Right cardiac atrium (tissue), 5 donors: ENCODE results near the gene MVB12B. TPM values are rescaled to one million over a fixed set of nuclear protein-coding genes. Genes with fewer than 3 reads are reported as not detected.

ENCODE experiments used
- ATAC-seq, 2 donors: fragments of 200-7000 bp; cut with Tn5 transposase; one replicate each; pipeline versions ENCODE4 v1.8.0 to v1.9.1; 2020; ENCODE audit warnings: moderate library complexity in 2 of 2, mild to moderate bottlenecking in 1 of 2
- DNase-seq, 3 donors: peaks; one replicate each; pipeline ENCODE4 v3.0.0-alpha.2; 2020
- H3K27ac ChIP-seq: one replicate; pipeline ENCODE4 v1.5.1; 2013; ENCODE audit warnings: mild to moderate bottlenecking, low read length, control low read depth, moderate library complexity
- H3K27me3 ChIP-seq: one replicate; pipeline ENCODE4 v1.6.1; 2013; ENCODE audit not compliant: control insufficient read depth, insufficient read depth
- H3K4me1 ChIP-seq: one replicate; pipeline ENCODE4 v1.6.1; 2013; ENCODE audit warnings: low read length; ENCODE audit not compliant: control insufficient read depth, insufficient read depth
- H3K4me3 ChIP-seq: one replicate; pipeline ENCODE4 v1.5.1; 2013; ENCODE audit warnings: low read length, control low read depth
- H3K9me3 ChIP-seq: one replicate; pipeline ENCODE4 v1.6.1; 2013; ENCODE audit warnings: low read length; ENCODE audit not compliant: control insufficient read depth
- WGBS: extraction: QIAGEN DNeasy Blood & Tissue Kit; methylation state at CpG from one replicate; pipeline ENCODE4 v1.1.7; 2013; 5-methylcytosine and 5-hydroxymethylcytosine counted together
- intact Hi-C, 4 donors: fragments of 100-400 bp; cut with DNase I; formaldehyde crosslinking; loops; one replicate each; pipeline versions ENCODE4 v1.11.0 to v1.14.0; 2022 to 2023
- polyA plus RNA-seq: library from polyadenylated mRNA; stranded (reverse); fragments of 200-250 nt; gene quantifications from one replicate; pipeline ENCODE4 v1.2.3, GENCODE V29; 2013
- total RNA-seq, 4 donors: library from RNA; stranded (reverse); fragmentation: NEBNext Ultra II Directional; extraction: Animal tissue kit (Norgen Biotek cat#: 25700); gene quantifications; one replicate each; pipeline ENCODE4 v1.2.1, GENCODE V29; 2021
- donor health status: healthy with polysubstance abuse.
- donor health status: DM: no; HTN: yes; CAD: no.
- donor health status: DM: no; HTN: no; CAD: no.
- donor health status: DM: no; HTN: yes; CAD: no; lungs with severe emphysema.
- donor health status: DM: yes; HTN: yes; CAD: no.

Gene MVB12B
- total and polyA plus RNA-seq, 5 donors: 5.8 to 12.8 (median 12.0) TPM

GRCh38 chr9:126449725-126450667, 123.4 kb downstream of the MVB12B start:
- H3K4me1 ChIP-seq: no peaks in the 10 kb centered on the region
- H3K9me3 ChIP-seq: no peaks in the 10 kb centered on the region
- no peaks in the 10 kb centered on the region for H3K27me3 ChIP-seq
- H3K4me3 ChIP-seq: no peak overlapping the region
- no peak for ATAC-seq
- no peak for DNase-seq
- WGBS: 91% methylated on average over 12 of the region's 12 CpGs
- H3K27ac ChIP-seq: no peak overlapping the region
- intact Hi-C loops: no loop called here

- 97% methylated on average over 6 of the region's 6 CpGs for WGBS
- Histone ChIP-seq H3K27me3 (no peaks in the 10 kb centered on the region), H3K27ac (no peak overlapping the region), H3K4me3 (no peak overlapping the region), H3K4me1 (no peaks in the 10 kb centered on the region), H3K9me3 (no peaks in the 10 kb centered on the region)
- no peak for DNase-seq
- intact Hi-C loops: no loop called here
- ATAC-seq: no peak
Measured at GRCh38 chr9:126450668-126451205, 124.1 kb downstream of the MVB12B start.

GRCh38 chr9:126451316-126451885, 124.8 kb downstream of the MVB12B start:
- Histone ChIP-seq H3K9me3 (no peaks in the 10 kb centered on the region), H3K4me1 (no peaks in the 10 kb centered on the region), H3K27ac (no peak overlapping the region), H3K27me3 (no peaks in the 10 kb centered on the region), H3K4me3 (no peak overlapping the region)
- ATAC-seq (no peak), DNase-seq (no peak)
- WGBS: 90% methylated on average over 6 of the region's 6 CpGs
- intact Hi-C loops: no loop called here

GRCh38 chr9:126452106-126452505, 125.5 kb downstream of the MVB12B start:
- DNase-seq: no peak
- H3K27me3 ChIP-seq: no peaks in the 10 kb centered on the region
- intact Hi-C loops: no loop called here
- no peak overlapping the region for H3K27ac ChIP-seq
- H3K4me1 ChIP-seq: no peaks in the 10 kb centered on the region
- ATAC-seq: no peak
- H3K9me3 ChIP-seq: no peaks in the 10 kb centered on the region
- H3K4me3 ChIP-seq: no peak overlapping the region
- 87% methylated on average over 12 of the region's 12 CpGs for WGBS

GRCh38 chr9:126453156-126453963, 126.7 kb downstream of the MVB12B start:
- ATAC-seq (no peak), DNase-seq (no peak)
- H3K27me3 ChIP-seq: no peaks in the 10 kb centered on the region
- WGBS: 88% methylated on average over 14 of the region's 14 CpGs
- no peak overlapping the region for H3K4me3 ChIP-seq
- intact Hi-C loops: no loop called here
- no peaks in the 10 kb centered on the region for H3K9me3 ChIP-seq
- no peaks in the 10 kb centered on the region for H3K4me1 ChIP-seq
- H3K27ac ChIP-seq: no peak overlapping the region

GRCh38 chr9:126454215-126454614, 127.6 kb downstream of the MVB12B start:
- H3K27ac ChIP-seq: no peak overlapping the region
- 86% methylated on average over 4 of the region's 4 CpGs for WGBS
- no peak for ATAC-seq

GRCh38 chr9:126454795-126455194, 128.2 kb downstream of the MVB12B start:
- no peak overlapping the region for H3K27ac ChIP-seq
- WGBS: 97% methylated on average over 9 of the region's 9 CpGs
- no peaks in the 10 kb centered on the region for H3K4me1 ChIP-seq
- no peaks in the 10 kb centered on the region for H3K27me3 ChIP-seq
- H3K4me3 ChIP-seq: no peak overlapping the region
- ATAC-seq: no peak
- H3K9me3 ChIP-seq: no peaks in the 10 kb centered on the region
- DNase-seq: no peak
- intact Hi-C loops: no loop called here

More at GRCh38 chr9:126454215-126454614, 127.6 kb downstream of the MVB12B start:
- no peak for DNase-seq
- Histone ChIP-seq H3K27me3 (no peaks in the 10 kb centered on the region), H3K9me3 (no peaks in the 10 kb centered on the region), H3K4me1 (no peaks in the 10 kb centered on the region), H3K4me3 (no peak overlapping the region)
- intact Hi-C loops: no loop called here

GRCh38 chr9:126456441-126457174, 130.0 kb downstream of the MVB12B start:
- DNase-seq: no peak
- H3K27me3 ChIP-seq: no peaks in the 10 kb centered on the region
- ATAC-seq: peak in 1 of 2 donors; percentile 79
- 57% methylated on average over 16 of the region's 16 CpGs for WGBS
- H3K27ac ChIP-seq: no peak overlapping the region
- H3K9me3 ChIP-seq: no peaks in the 10 kb centered on the region
- H3K4me1 ChIP-seq: no peaks in the 10 kb centered on the region
- intact Hi-C loops: no loop called here
- H3K4me3 ChIP-seq: no peak overlapping the region

- no peaks in the 10 kb centered on the region for H3K27me3 ChIP-seq
- no peak for ATAC-seq
- WGBS: 93% methylated on average over 5 of the region's 5 CpGs
- no peak overlapping the region for H3K4me3 ChIP-seq
- H3K27ac ChIP-seq: no peak overlapping the region
- no peak for DNase-seq
- no peaks in the 10 kb centered on the region for H3K9me3 ChIP-seq
- intact Hi-C loops: no loop called here
- no peaks in the 10 kb centered on the region for H3K4me1 ChIP-seq
Measured at GRCh38 chr9:126457175-126457547, 130.5 kb downstream of the MVB12B start.

GRCh38 chr9:126457890-126458289, 131.3 kb downstream of the MVB12B start:
- 87% methylated on average over 9 of the region's 9 CpGs for WGBS
- H3K4me1 ChIP-seq: no peaks in the 10 kb centered on the region
- H3K9me3 ChIP-seq: no peaks in the 10 kb centered on the region

More at GRCh38 chr9:126457890-126458289, 131.3 kb downstream of the MVB12B start:
- Histone ChIP-seq H3K27me3 (no peaks in the 10 kb centered on the region), H3K27ac (no peak overlapping the region), H3K4me3 (no peak overlapping the region)
- intact Hi-C loops: no loop called here
- DNase-seq: no peak
- ATAC-seq: no peak
